Esophagus squamous epithelium (tissue), 4 donors: ENCODE measurements around the gene FZD2.

Experiments
- CTCF ChIP-seq, 6 experiments: fragments of 450-650 bp in 4 of 6; fragments of 200-600 bp in 2 of 6; sonication (generic) in 2 of 6; IDR thresholded peaks; one replicate each; pipeline ENCODE4 v1.5.1; 2016 to 2019; ENCODE audit warnings: antibody characterized with exemption in 6 of 6, mild to moderate bottlenecking in 4 of 6, moderate library complexity in 4 of 6
- POLR2A ChIP-seq, 4 donors: fragments of 450-650 bp; IDR thresholded peaks; one replicate each; pipeline ENCODE4 v1.6.1; 2017; ENCODE audit warnings: antibody characterized with exemption in 4 of 4, mild to moderate bottlenecking in 4 of 4, moderate library complexity in 3 of 4

DNA sequence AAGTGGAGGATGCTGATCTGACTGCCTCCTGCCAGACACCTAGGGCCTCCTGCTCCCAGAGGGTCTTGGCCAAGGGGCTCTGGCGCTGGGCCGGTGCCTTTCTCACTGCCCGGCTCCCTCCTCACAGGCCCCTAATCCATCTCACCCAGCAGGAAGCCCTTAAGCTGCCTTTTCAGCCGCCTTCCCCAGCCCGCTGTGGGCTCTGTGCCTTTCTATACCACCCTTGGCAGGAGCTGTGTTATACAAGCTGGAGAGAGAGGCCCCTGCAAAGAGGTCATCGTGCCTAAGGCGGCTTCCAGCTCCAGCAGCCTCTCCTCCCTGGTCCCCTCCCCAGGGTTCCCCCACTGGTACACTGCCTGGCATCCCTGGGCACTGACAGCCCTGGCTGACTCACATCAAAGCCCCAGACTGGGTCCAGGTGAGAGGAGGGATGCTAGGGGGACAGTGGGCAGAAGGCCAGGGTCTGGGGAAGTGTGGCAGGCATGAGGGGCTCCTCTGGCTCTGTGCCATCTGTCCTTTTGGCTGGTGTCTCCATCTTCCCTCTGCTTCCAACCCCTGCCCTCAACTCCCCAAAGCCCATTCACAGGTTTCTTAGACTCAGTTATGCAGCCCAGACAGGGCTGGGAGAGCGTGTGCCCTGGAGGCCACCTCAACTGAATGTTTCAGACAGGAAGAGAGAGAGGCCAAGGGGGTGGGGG, 15.3 kb upstream of the FZD2 start:
- TF ChIP-seq CTCF (IDR thresholded peaks at IDR 0.05): no peak
- no peak for TF ChIP-seq POLR2A (IDR thresholded peaks at IDR 0.05)
